Medulla oblongata (tissue), 1 donor: ENCODE data around the gene NT5C2.
"Not testable (repeated sequence)": the region's sequence is repeated elsewhere in the genome, so short reads cannot be mapped to it uniquely, and the experiment has no call there.

ENCODE experiments used
- DNase-seq: peaks from one replicate; pipeline ENCODE4 v3.0.0-alpha.2; 2015; ENCODE audit errors: extremely low spot score

Gene NT5C2

DNA sequence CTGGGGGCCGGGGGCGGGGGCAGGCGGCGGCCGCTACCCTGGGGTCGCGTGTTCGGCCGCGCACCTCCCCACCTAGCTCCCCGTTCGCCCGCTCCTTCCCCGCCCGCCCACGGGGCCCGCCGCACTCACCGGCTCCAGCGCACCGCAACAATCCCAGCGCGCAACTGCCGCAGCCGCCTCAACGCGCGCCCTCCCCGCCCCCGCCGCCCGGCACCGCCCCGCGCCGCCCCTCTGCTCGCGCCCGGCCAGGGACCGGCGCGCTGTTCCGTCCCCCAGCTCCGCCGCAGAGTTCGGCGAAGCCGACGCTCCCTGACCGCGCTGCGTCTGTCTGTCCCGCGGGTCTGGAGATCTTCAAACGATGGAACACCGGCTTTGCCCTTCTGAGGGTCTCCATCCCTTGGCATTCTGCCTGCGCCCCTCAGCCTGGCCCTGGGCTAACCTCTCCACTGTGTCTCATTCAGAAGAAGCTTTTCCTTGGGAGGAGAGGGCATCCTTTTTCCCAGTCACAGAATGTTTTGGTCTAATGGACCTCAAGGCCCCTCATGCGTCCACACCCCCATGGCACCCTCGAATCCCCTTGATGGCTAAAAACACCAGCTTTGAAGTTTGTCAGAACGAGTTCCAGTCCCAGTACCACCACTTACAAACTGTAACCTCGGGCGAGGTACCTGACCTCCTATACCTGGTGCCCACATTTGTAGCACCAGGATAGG lies at the start of gene NT5C2:
Gene NT5C2, minus strand, starts transcription at position 166 of the 713 bp plus-strand sequence. CDS start 18,314 bp downstream, outside the sequence.
- peak; percentile 75 for DNase-seq

- peak; percentile 65 for DNase-seq
These were observed 48.4 kb upstream of the NT5C2 start for GRCh38 chr10:103241262-103242011.

- peak; percentile 16 for DNase-seq
These were observed 45.6 kb upstream of the NT5C2 start for GRCh38 chr10:103238506-103239252.

DNA sequence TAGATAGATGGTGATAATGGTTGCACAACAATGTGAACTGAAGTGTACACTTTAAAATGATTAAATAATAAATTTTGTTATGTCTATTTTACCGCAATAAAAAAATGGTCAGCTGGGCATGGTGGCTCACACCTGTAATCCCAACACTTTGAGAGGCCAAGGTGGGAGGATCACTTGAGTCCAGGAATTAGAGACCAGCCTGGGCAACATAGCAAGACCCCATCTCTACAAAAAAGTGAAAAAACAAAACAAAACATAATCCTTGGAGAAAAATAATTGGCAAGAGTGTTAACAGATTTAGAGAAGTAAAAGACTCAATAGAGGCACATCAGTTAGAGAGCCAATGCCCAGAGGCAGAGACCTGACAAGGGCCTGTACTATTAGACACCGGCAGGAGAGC lies 42.7 kb upstream of the NT5C2 start:
- DNase-seq: no peak

DNA sequence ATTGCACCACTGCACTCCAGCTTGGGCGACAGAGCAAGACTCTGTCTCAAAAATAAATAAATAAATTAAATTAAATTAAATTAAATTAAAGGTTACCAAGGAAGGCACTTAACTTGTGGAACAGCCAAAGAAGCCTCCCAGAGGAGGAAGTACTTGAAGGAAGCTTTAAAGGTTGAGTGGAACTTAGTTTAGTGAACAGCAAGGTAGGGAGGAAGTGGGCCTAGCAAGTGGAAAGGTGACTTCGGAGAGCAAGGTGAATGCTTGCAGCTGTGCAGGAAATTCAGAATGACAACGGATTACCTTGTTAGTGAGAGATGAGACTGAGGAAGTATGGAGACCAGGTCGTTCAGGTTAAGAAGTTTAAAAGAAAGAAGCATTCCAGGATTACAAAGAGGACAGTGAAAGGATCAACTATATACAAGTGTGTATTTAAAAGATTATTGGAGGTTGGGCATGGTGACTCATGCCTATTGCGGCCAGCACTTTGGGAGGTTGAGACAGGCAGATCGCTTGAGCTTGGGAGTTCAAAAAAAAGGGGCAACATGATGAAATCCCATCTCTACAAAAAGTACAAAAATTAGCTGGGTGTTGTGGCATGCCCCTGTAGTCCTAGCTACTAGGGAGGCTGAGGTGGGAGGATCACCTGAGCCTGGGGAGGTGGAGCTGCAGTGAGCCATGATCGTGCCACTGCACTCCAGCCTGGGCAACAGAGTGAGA lies 39.9 kb upstream of the NT5C2 start:
- DNase-seq: no peak

GRCh38 chr10:103232131-103232673 lies 39.1 kb upstream of the NT5C2 start:
- DNase-seq: no peak

- no peak for DNase-seq
These were observed 38.0 kb upstream of the NT5C2 start for GRCh38 chr10:103231047-103231551.

GRCh38 chr10:103227416-103227815 lies 34.3 kb upstream of the NT5C2 start:
- no peak for DNase-seq

GRCh38 chr10:103225939-103226338 lies 32.9 kb upstream of the NT5C2 start:
- no peak for DNase-seq

GRCh38 chr10:103224721-103225120 lies 31.6 kb upstream of the NT5C2 start:
- not testable (repeated sequence) for DNase-seq

DNA sequence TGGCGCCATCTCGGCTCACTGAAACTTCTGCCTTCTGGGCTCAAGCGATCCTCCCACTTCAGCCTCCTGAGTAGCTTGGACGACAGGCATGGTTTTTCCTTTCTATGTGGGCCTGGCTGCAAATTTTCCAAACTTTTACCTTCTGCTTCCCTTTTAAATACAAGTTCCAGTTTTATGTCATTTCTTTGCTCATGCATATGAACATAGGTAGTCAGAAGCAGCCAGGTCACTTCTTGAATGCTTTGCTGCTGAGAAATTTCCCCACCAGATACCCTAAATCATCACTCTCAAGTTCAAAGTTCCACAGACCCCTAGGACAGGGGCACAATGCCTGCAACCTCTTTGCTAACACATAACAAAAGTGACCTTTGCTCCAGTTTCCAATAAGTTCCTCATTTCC lies 31.1 kb upstream of the NT5C2 start:
- DNase-seq: no peak

GRCh38 chr10:103216362-103216761 lies 23.3 kb upstream of the NT5C2 start:
- DNase-seq: not testable (repeated sequence)

- DNase-seq: no peak
These were observed 22.5 kb upstream of the NT5C2 start for GRCh38 chr10:103215601-103216000.

- not testable (repeated sequence) for DNase-seq
These were observed 17.2 kb upstream of the NT5C2 start for GRCh38 chr10:103210262-103210661.

DNA sequence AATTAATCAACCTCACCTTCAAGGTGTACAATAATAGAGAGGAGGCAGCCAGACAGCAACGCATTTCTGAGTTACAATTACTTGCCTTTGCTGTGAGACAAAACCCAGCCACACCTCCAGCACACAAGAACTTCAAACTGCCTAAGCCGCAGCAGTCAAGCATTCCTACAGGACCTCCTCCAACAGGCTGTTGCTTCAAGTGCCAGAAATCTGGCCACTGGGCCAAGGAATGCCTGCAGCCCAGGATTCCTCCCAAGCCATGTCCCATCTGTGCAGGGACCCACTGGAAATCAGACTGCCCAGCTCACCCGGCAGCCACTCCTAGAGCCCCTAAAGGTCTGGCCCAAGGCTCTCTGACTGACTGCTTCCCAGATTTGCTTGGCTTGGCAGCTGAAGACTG lies 14.6 kb upstream of the NT5C2 start:
- DNase-seq: not testable (repeated sequence)

- DNase-seq: no peak
These were observed 14.1 kb upstream of the NT5C2 start for GRCh38 chr10:103207141-103207540.

DNA sequence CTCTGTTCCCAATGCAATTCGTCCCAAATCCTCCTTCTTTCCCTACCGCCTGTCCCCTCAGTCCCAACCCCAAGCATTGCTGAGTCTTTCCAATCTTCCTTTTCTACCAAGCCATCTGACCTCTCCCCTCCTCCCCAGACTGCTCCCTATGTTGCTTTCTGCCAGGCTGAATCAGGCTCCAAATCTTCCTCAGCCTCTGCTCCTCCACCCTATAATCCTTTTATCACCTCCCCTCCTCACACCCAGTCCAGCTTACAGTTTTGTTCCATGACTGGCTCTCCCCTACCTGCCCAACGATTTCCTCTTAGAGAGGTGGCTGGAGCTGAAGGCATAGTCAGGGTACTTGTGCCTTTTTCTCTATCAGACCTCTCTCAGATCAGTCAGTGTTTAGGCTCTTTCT lies 13.6 kb upstream of the NT5C2 start:
- DNase-seq: not testable (repeated sequence)

- not testable (repeated sequence) for DNase-seq
These were observed 12.3 kb upstream of the NT5C2 start for GRCh38 chr10:103205401-103205800.

GRCh38 chr10:103204353-103205255 lies 11.5 kb upstream of the NT5C2 start:
- DNase-seq: no peak

DNA sequence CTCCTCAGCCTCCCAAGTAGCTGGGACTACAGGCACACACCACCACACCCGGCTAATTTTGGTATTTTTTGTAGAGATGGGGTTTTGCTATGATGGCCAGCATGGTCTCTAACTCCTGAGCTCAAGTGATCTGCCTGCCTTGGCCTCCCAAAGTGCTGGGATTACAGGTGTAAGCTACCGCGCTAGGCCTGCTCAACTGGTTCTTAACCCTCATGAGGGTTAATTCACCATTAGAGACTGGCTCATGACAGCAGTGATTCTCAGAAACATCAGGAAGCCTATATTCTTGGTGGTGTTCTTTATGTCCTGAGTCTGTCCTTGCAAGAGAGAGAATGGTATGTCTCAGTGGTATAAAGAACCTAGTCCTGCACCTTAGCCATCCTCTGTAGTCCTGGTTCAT lies 10.4 kb upstream of the NT5C2 start:
- no peak for DNase-seq
